CD4-positive, alpha-beta T cell treated with Interleukin-12 subunit alpha and Interleukin-12 subunit beta, for 1 hour (primary cell): ENCODE measurements around the gene TUBA4A.
A peak's percentile ranks its signal among the peaks of the same experiment; 100 is the strongest.
"Not testable (repeated sequence)": the region's sequence is repeated elsewhere in the genome, so short reads cannot be mapped to it uniquely, and the experiment has no call there.

Source experiments
- DNase-seq: peaks from one replicate; pipeline ENCODE4 v3.0.0-alpha.2; 2020

TUBA4A gene

GRCh38 chr2:219209236-219210195, 44.2 kb downstream of the TUBA4A start:
- DNase-seq = no peak

- DNase-seq = no peak
Observed at GRCh38 chr2:219207884-219208740, 45.6 kb downstream of the TUBA4A start.

GRCh38 chr2:219207134-219207883, 46.4 kb downstream of the TUBA4A start:
- DNase-seq = no peak

GRCh38 chr2:219206328-219207133, 47.2 kb downstream of the TUBA4A start, which contains the start of gene ZFAND2B:
TSS of gene ZFAND2B (plus strand) at chr2:219206782. CDS start at chr2:219206988, 206 bp downstream.
- peak; percentile 96 for DNase-seq

- no peak for DNase-seq
Observed at GRCh38 chr2:219205981-219206327, 47.8 kb downstream of the TUBA4A start.

GRCh38 chr2:219205165-219205538, 48.6 kb downstream of the TUBA4A start:
- DNase-seq = no peak

- DNase-seq = no peak
Observed at GRCh38 chr2:219204425-219205164, 49.1 kb downstream of the TUBA4A start.

GRCh38 chr2:219201331-219201730, 52.4 kb downstream of the TUBA4A start:
- not testable (repeated sequence) for DNase-seq

GRCh38 chr2:219200502-219201326, 53.0 kb downstream of the TUBA4A start:
- peak; percentile 60 for DNase-seq
